HG03060 (cell line): ENCODE measurements around the gene FNDC5.
"Not testable (repeated sequence)": the region's sequence is repeated elsewhere in the genome, so short reads cannot be mapped to it uniquely, and the experiment has no call there.

Source experiments
- ATAC-seq: cut with Tn5 transposase; IDR thresholded peaks from one replicate; pipeline ENCODE4 v1.9.1; 2021; ENCODE audit warnings: low read depth, moderate number of reproducible peaks; ENCODE audit not compliant: unreplicated experiment

Gene FNDC5

DNA sequence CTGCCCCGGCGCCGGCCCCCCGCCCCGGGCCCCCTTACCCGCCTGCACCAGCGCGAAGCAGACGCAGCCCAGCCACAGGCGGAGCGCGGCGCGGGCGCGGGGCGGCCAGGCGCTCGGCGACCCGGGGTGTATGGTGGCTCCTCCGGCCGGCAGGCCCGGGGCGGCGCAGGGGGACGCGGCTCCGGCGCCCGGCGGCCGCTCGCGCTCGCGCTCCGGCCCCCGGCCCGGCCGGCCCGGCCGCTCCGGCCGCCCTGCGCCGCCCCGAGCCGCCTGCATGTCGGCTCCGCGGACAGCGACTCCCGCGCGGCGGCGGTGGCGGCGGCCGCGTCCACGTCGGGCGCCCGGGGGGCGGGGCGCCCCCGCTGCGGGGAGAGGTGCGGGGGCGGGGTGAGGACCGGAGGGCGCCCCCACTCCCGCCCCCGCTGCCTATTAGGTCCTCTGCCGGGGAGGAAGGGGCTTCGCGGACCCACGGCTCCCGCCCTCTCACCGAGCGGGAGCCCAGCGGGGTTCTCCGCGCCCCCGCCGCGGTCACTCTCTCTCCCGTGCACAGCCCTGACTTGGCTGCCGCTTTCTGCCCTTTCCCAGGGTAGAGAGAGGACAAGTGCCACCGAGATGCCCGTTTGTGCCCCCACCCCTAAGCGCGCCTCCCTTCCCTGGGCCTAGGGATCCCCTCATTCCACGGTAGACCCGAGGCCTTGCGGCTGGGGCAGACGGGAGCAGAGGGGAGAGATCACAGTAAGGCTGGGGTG is at the start of gene FNDC5:
FNDC5 (minus strand) TSS at position 298 of the 749 bp plus-strand sequence.
- ATAC-seq, result no peak

DNA sequence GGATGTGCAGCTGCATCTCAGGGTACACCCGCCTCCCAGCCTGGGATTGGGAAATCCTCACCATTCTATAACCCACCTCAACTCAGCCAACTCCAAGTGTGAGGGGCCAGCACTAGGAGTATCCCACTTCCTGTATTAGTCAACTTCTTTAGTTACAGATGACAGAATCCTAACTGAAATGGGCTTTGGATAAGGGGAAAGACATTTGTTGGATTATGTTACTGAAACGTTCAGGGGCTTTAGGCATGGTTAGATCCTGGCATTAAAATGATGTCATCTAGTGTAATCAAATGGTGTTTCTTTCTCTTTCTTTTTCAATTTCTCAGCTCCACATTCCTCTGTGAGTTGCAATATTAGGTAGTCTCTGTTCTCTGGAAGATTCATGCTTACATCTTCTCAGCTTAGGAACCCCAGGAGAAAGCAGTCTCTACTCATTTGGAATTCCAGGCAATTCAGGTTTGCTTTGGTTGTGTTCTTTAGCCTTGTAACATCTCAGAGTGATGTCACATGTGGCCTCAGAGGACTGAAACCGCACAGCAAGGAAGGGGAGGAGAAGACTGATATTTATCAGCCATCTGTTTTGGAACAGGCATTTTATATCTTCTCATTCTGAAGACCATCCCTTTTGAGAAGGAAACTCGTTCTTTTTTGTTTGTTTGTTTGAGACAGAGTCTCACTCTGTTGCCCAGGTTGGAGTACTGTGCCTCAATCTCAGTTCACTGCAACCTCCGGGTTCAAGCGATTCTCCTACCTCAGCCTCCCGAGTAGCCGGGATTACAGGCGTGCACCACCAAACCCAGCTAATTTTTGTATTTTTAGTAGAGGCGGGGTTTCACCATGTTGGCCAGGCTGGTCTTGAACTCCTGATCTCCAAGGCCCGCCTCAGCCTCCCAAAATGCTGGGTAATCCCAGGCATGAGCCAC is 49.4 kb upstream of the FNDC5 start:
- ATAC-seq, result no peak

GRCh38 chr1:32918179-32918578 is 47.5 kb upstream of the FNDC5 start:
- no peak for ATAC-seq

GRCh38 chr1:32917521-32917920 is 46.8 kb upstream of the FNDC5 start:
- ATAC-seq, result no peak

GRCh38 chr1:32915766-32916706 is 45.3 kb upstream of the FNDC5 start:
- ATAC-seq, result no peak

- no peak for ATAC-seq
Observed at GRCh38 chr1:32910319-32910718, 39.6 kb upstream of the FNDC5 start.

DNA sequence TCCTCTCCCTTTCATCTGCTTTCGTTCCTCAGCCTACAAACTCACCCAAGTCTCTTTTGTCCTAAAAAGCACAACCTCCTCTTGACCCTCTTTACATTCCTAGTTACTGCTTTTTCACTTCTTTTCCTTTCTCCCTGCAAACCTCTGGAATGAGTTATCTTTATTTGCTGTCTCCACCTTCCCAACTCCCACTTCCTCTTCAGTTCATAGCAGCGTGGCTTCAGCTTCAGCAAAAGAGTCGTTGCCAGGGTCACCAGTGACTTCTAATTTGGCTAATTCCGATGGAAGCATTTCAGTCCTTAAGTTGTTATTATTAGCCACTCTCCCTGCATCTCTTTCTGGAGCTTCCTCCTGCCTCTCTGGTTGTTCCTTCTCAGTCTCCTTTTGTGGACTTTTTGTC is 36.7 kb upstream of the FNDC5 start:
- ATAC-seq, result no peak

- no peak for ATAC-seq
Observed at GRCh38 chr1:32906654-32907053, 35.9 kb upstream of the FNDC5 start.

GRCh38 chr1:32905588-32905987 is 34.9 kb upstream of the FNDC5 start:
- not testable (repeated sequence) for ATAC-seq

DNA sequence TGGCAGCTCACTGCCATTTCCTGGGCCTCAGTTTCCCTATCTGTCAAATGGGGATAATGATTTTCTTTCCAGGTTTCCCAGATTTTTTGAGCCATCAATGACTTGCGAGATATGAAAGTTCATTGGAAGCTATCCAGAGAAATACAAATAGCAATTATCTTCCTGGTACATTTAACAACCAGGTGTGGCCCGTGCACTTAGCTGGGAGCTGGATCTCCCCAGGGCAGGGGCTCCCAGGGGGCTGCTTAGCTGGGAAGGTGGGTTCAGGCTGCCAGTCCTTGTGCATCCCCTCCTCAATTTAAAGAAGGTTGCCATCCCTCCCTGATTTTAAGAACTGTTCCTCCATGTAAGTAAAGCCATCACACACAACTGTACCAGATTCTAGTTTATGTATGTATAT is 34.1 kb upstream of the FNDC5 start:
- no peak for ATAC-seq

GRCh38 chr1:32903991-32904785 is 33.5 kb upstream of the FNDC5 start:
- ATAC-seq, result no peak

- no peak for ATAC-seq
Observed at GRCh38 chr1:32902535-32902920, 31.8 kb upstream of the FNDC5 start.

DNA sequence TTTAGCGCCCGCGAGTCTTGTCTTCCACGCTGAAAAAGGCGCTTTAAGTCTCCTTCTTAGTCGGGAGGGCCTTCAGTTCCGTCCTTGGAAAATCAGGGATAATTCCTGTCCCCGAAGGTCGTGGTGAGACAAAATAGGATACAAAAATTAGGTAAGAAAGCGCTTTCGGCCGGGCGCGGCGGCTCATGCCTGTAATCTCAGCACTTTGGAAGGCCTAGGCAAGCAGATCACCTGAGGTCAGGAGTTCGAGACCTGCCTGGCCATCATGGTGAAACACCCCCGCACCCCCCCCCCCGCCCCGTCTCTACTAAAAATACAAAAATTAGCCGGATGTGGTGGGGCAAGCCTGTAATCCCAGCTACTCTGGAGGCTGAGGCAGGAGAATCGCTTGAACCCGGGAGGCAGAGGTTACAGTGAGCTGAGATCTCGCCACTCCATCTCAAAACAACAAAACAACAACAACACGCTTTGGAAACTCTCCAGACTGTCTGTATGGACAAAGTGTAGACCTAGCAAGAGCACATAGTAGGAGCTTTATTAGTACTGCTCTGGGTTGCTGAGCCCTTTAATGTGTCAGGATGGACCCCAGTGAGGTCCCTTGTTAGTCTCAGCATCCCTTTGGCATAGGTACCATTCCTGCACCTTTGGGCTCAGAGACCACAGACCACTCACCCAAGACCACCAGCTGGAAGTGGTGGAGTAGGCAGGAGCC is 31.3 kb upstream of the FNDC5 start:
- no peak for ATAC-seq

GRCh38 chr1:32900956-32901822 is 30.5 kb upstream of the FNDC5 start, which contains the start of gene TMEM54:
TMEM54 (minus strand) TSS chr1:32901389; CDS start chr1:32901238, 151 bp downstream.
- ATAC-seq, result no peak

GRCh38 chr1:32900371-32900955 is 29.8 kb upstream of the FNDC5 start:
- no peak for ATAC-seq

DNA sequence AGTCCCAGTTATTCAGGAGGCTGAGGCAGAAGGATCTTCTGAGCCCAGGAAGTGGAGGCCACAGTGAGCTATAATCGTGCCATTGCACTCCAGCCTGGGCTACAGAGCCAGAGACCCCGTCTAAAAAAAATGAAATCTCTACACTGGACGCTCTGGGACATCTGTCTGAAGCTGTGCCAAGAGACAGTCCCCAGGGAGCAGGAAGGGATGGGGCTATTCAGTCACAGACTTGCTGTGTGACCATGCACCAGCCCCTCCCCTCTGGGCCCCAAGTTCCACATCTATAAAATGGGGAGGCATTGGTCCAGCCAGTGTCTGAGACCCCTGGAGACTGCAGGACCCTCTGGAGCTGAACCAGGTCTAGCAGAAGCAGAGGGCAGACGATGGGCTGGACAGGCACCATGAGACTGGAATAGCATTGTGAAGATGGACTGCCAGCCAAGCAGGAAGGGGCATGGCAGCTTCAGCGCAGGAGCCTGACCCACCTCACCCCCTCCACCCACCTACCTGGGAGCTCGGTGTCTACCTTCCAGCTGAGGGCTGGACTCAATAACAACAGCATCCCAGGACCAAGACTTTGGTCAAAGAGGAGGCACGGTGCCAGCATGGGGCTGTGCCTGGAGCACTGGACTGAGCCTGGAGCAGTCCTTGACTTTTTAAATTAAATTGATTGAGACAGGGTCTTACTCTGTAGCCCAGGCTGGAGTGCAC is 29.0 kb upstream of the FNDC5 start:
- no peak for ATAC-seq

DNA sequence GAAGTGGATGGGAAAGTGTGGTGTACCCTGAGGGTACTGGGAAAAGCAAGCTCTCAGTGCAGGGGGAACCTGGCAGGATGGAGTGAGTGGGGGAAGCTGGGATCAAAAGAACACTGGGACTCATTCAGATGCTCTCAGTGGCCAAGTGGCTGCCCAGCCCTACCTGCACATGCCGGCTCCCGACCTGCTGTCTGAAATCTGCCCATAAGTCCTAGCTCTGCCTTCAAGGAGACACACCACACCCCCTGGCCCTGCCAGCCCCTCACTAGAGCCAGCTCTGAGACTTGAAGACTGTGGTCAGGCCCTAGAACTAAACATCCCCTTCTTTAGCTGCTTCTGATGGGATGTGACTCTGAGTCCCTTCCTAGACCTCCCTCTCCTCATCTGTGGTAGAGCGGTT is 28.2 kb upstream of the FNDC5 start:
- ATAC-seq, result no peak
